Endothelial cell of umbilical vein (primary cell): Measurements from ENCODE around the gene ODAD4. TPM values are rescaled to one million over a fixed set of nuclear protein-coding genes. Genes with fewer than 3 reads are reported as not detected.
"Not testable (repeated sequence)": the region's sequence is repeated elsewhere in the genome, so short reads cannot be mapped to it uniquely, and the experiment has no call there.

ENCODE experiments used
- BruUV-seq: library from RNA; stranded (reverse); fragments of 400-500 nt; replicated peaks from 2 replicates; lab custom pipeline; 2021; lab: Mats Ljungman, UMichigan
- CTCF ChIA-PET: fragments of 300-600, 350-600 bp; sonication (Branson Sonifier 250); formaldehyde crosslinking; loops from one replicate; lab custom pipeline; 2021; ENCODE audit warnings: antibody characterized with exemption, inconsistent platforms; lab: Charles Lee
- POLR2A ChIA-PET: fragments of 300-600, 350-600 bp; sonication (Branson Sonifier 250); formaldehyde crosslinking; loops from one replicate; lab custom pipeline; 2021; ENCODE audit warnings: antibody characterized with exemption, inconsistent platforms; lab: Charles Lee
- DNase-seq: peaks from one replicate; pipeline ENCODE4 v3.0.0-alpha.2; 2011; ENCODE audit warnings: low read depth, low spot score
- FAIRE-seq: peaks from 2 replicates; lab custom pipeline; 2011; peaks lifted over from hg19 to GRCh38; lab: Jason Lieb, UNC
- H2AFZ ChIP-seq: 2 replicates; pipeline ENCODE4 v1.6.0; 2012; ENCODE audit warnings: low read depth, low read length, control low read depth, inconsistent platforms
- H3K27ac ChIP-seq: 2 replicates; pipeline ENCODE4 v1.5.1; 2011; ENCODE audit warnings: low read depth, mild to moderate bottlenecking, control low read depth, low read length, moderate library complexity; ENCODE audit not compliant: insufficient read depth
- H3K27me3 ChIP-seq, 2 experiments: 2 replicates each; pipeline versions ENCODE4 v1.6.0 to v1.6.1; 2011; ENCODE audit warnings: low read length in 2 of 2, mixed read lengths in 1 of 2; ENCODE audit not compliant: control insufficient read depth in 2 of 2, insufficient read depth in 2 of 2
- H3K36me3 ChIP-seq, 2 experiments: 2 replicates in 1 of 2; 3 replicates in 1 of 2; pipeline ENCODE4 v1.5.1; 2011; ENCODE audit warnings: low read length in 2 of 2, mild to moderate bottlenecking in 1 of 2, moderate library complexity in 1 of 2; ENCODE audit not compliant: control insufficient read depth in 2 of 2, insufficient read depth in 2 of 2; ENCODE audit errors: extremely low read depth in 1 of 2
- H3K4me1 ChIP-seq: 3 replicates; pipeline ENCODE4 v1.5.1; 2011; ENCODE audit warnings: mild to moderate bottlenecking, low read length; ENCODE audit not compliant: control insufficient read depth, insufficient read depth; ENCODE audit errors: extremely low read depth
- H3K4me2 ChIP-seq: 2 replicates; pipeline ENCODE4 v1.6.1; 2011; ENCODE audit warnings: low read length, control low read depth, mixed read lengths; ENCODE audit not compliant: insufficient read depth
- H3K4me3 ChIP-seq, 3 experiments: fragments of 200-600 bp in 1 of 3; sonication (generic), shearing (Covaris generic) in 1 of 3; replicated peaks in 1 of 3; 2 replicates each; pipeline ENCODE4 v1.5.1; 2011 to 2016; ENCODE audit warnings: control low read depth in 3 of 3, low read length in 3 of 3, mild to moderate bottlenecking in 2 of 3, inconsistent platforms in 1 of 3, low read depth in 1 of 3, moderate library complexity in 1 of 3; ENCODE audit not compliant: insufficient read depth in 1 of 3
- H3K79me2 ChIP-seq: 2 replicates; pipeline ENCODE4 v1.6.0; 2012; ENCODE audit warnings: low read length, inconsistent platforms; ENCODE audit not compliant: control insufficient read depth, insufficient read depth
- H3K9ac ChIP-seq: replicated peaks from 2 replicates; pipeline ENCODE3; 2011; ENCODE audit warnings: low read length, control low read depth; ENCODE audit not compliant: insufficient read depth; ENCODE audit errors: extremely low read depth
- H3K9me1 ChIP-seq: replicated peaks from 3 replicates; pipeline ENCODE4 v1.6.0; 2011; ENCODE audit warnings: mild to moderate bottlenecking, low read length; ENCODE audit not compliant: control insufficient read depth, insufficient read depth; ENCODE audit errors: extremely low read depth
- H3K9me3 ChIP-seq: replicated peaks from 2 replicates; pipeline ENCODE4 v1.5.1; 2012; ENCODE audit warnings: low read length, inconsistent platforms; ENCODE audit not compliant: control insufficient read depth, insufficient read depth
- H4K20me1 ChIP-seq: replicated peaks from 2 replicates; pipeline ENCODE3; 2011; ENCODE audit warnings: mild to moderate bottlenecking, low read length; ENCODE audit not compliant: control insufficient read depth, insufficient read depth; ENCODE audit errors: extremely low read depth
- EZH2 ChIP-seq: IDR thresholded peaks from 2 replicates; pipeline ENCODE4 v1.6.1; 2012; ENCODE audit warnings: borderline replicate concordance, low read depth, mild to moderate bottlenecking, moderate library complexity, low read length, inconsistent platforms; ENCODE audit not compliant: severe bottlenecking
- FOS ChIP-seq: IDR thresholded peaks from 2 replicates; pipeline ENCODE4 v1.6.1; 2011; ENCODE audit warnings: mild to moderate bottlenecking, low read length, moderate library complexity, borderline replicate concordance; ENCODE audit not compliant: insufficient read depth
- GATA2 ChIP-seq: IDR thresholded peaks from 2 replicates; pipeline ENCODE4 v1.7.0; 2011; ENCODE audit warnings: low read depth, mild to moderate bottlenecking, moderate library complexity, mixed read lengths, low read length; ENCODE audit not compliant: insufficient read length, insufficient read depth
- JUN ChIP-seq: IDR thresholded peaks from 2 replicates; pipeline ENCODE4 v1.6.1; 2011; ENCODE audit warnings: borderline replicate concordance, low read depth; ENCODE audit not compliant: insufficient read length, insufficient read depth
- MYC ChIP-seq: IDR thresholded peaks from one replicate; pipeline ENCODE4 v1.6.1; 2011; ENCODE audit warnings: mild to moderate bottlenecking, low read depth, low read length
- POLR2A ChIP-seq: IDR thresholded peaks from 2 replicates; pipeline ENCODE4 v1.6.1; 2012; ENCODE audit warnings: low read depth, mild to moderate bottlenecking, control low read depth, low read length
- POLR2AphosphoS5 ChIP-seq: IDR thresholded peaks from 2 replicates; pipeline ENCODE4 v1.6.1; 2012; ENCODE audit warnings: low read depth, mild to moderate bottlenecking, control low read depth, low read length, moderate library complexity; ENCODE audit not compliant: insufficient read depth
- dilution Hi-C: fragments of 300-500 bp; cut with MboI; formaldehyde crosslinking; loops from one replicate; pipeline ENCODE4 v1.15.0; 2019; ENCODE audit warnings: low sequenced_read_pairs; ENCODE audit not compliant: extremely low pct_ligation_motif_present
- intact Hi-C: fragments of 100-400 bp; cut with micrococcal nuclease; formaldehyde crosslinking; loops from one replicate; pipeline ENCODE4 v1.10.0; 2022
- polyA plus RNA-seq, 4 experiments: library from polyadenylated mRNA; depleted of rRNA in 3 of 4; stranded (reverse) in 3 of 4; unstranded in 1 of 4; fragments of >200 nt; gene quantifications; 2 replicates each; pipeline versions ENCODE4 v1.2.1 to v1.2.3, GENCODE V29; 2011 to 2012; ENCODE audit warnings: missing spikeins in 1 of 4
- total RNA-seq: library from RNA; stranded (reverse); gene quantifications from 2 replicates; pipeline ENCODE4 v1.2.3, GENCODE V29; 2021
- TF ChIP-seq, protein P1 (sequence below), 2 donors: IDR thresholded peaks; 1 replicate in 1 of 2; 2 replicates in 1 of 2; pipeline ENCODE4 v1.5.1; 2011; ENCODE audit warnings: low read length in 2 of 2, mild to moderate bottlenecking in 2 of 2, moderate library complexity in 2 of 2, control low read depth in 1 of 2, inconsistent platforms in 1 of 2, low read depth in 1 of 2; ENCODE audit not compliant: insufficient read depth in 1 of 2; ENCODE audit errors: extremely low read depth in 1 of 2
- TF ChIP-seq, protein P2 (sequence below): IDR thresholded peaks from 2 replicates; pipeline ENCODE4 v1.6.1; 2011; ENCODE audit not compliant: insufficient read depth, insufficient read length

ODAD4 gene
- total and polyA plus RNA-seq, 2 donors (not counting 3 experiments of a cell fraction or from before 2014, with no cell fraction given) = 0.19 to 1.0 TPM

DNA sequence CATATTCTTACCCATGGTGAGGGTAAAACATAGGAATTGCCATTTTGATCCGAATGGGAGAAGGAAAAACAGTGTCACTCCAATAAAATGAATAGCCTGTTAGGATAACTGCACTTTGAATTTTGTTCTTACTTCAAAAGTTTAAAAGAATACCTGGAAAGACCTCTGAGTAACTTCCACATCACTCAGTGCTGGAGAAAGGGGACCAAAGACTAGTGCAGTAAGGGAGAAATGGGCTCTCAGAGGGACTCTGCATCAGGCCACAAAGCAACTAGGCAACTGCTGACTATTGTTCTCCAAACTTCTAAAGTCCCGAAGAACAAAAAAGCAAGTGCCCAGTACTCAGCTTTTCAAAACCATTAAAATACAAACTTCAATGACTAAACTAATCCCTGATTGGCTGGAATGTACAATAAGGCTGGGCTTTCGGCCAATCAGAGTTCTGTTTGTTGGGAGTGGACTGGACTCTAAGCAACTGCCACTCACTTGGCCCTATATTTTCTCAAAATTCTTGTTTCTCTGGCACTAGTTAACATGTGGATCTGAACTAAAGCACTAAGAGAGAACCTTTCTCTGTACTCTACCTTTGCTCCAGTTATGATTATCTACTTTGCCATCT lies 80.6 kb downstream of the ODAD4 start:
- no peak for TF ChIP-seq JUN
- no peak for TF ChIP-seq EZH2
- TF ChIP-seq FOS = no peak
- TF ChIP-seq MYC = no peak
- TF ChIP-seq GATA2 = no peak
- no peak for TF ChIP-seq POLR2A
- TF ChIP-seq, protein P1, sequence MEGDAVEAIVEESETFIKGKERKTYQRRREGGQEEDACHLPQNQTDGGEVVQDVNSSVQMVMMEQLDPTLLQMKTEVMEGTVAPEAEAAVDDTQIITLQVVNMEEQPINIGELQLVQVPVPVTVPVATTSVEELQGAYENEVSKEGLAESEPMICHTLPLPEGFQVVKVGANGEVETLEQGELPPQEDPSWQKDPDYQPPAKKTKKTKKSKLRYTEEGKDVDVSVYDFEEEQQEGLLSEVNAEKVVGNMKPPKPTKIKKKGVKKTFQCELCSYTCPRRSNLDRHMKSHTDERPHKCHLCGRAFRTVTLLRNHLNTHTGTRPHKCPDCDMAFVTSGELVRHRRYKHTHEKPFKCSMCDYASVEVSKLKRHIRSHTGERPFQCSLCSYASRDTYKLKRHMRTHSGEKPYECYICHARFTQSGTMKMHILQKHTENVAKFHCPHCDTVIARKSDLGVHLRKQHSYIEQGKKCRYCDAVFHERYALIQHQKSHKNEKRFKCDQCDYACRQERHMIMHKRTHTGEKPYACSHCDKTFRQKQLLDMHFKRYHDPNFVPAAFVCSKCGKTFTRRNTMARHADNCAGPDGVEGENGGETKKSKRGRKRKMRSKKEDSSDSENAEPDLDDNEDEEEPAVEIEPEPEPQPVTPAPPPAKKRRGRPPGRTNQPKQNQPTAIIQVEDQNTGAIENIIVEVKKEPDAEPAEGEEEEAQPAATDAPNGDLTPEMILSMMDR (IDR thresholded peaks at IDR 0.05; ENCODE audit: extremely low read depth in 1 of 2, insufficient read depth in 1 of 2, low read depth in 1 of 2, low read length in 2 of 2) = no peak
- TF ChIP-seq, protein P2, sequence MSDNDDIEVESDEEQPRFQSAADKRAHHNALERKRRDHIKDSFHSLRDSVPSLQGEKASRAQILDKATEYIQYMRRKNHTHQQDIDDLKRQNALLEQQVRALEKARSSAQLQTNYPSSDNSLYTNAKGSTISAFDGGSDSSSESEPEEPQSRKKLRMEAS = no peak
- TF ChIP-seq POLR2AphosphoS5 = no peak
- peak; percentile 24 for FAIRE-seq
- H3K9me3 ChIP-seq = no peaks in the 10 kb centered on the region
- POLR2A ChIA-PET = no interaction called here
- H3K27ac ChIP-seq = peak overlapping the region; percentile 16
- no peaks in the 10 kb centered on the region for H3K36me3 ChIP-seq
- H3K9ac ChIP-seq = no peak overlapping the region
- peaks cover 18% of the 10 kb centered on the region for H3K4me1 ChIP-seq
- H3K9me1 ChIP-seq = no peaks in the 10 kb centered on the region
- intact Hi-C loops = no loop called here
- H4K20me1 ChIP-seq = no peaks in the 10 kb centered on the region
- CTCF ChIA-PET = interaction anchor here (1.7 to 2.1 kb wide), 2 partner anchors 9 to 14 kb away, joined by 3 to 7 read pairs; partner anchors contain the start of gene NKIRAS2
- H3K27me3 ChIP-seq = no peaks in the 10 kb centered on the region
- dilution Hi-C loops = no loop called here
- H3K4me2 ChIP-seq = peak overlapping the region; percentile 54
- DNase-seq = peak; percentile 34
- H3K4me3 ChIP-seq = no peak overlapping the region
- no TSS peak for BruUV-seq
- peaks cover 94% of the 10 kb centered on the region for H3K79me2 ChIP-seq
- H2AFZ ChIP-seq = no peak overlapping the region

DNA sequence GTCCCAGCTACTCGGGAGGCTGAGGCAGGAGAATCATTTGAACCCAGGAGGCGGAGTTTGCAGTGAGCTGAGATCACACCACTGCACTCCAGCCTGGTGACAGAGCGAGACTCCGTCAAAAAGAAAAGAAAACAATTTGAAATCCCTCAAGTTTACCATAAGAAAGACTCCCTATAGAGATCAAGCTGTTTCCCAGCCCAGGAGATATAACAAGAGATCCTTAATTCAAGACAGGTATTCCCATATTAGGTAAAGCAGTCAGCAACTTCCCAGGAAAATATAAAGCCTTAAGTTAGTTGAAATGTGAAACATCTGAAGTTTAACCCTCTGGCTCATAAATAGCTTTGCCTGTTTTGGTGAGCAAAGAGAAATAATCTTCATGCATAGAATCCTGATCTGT lies 81.9 kb downstream of the ODAD4 start:
- H3K4me2 ChIP-seq, H3K9me3 ChIP-seq, intact Hi-C loops, H3K9ac ChIP-seq, DNase-seq, H3K36me3 ChIP-seq, H3K27ac ChIP-seq, H3K27me3 ChIP-seq, dilution Hi-C loops, H2AFZ ChIP-seq, H3K4me3 ChIP-seq, H4K20me1 ChIP-seq, FAIRE-seq, BruUV-seq, H3K9me1 ChIP-seq: not testable (repeated sequence)
- Histone ChIP-seq H3K4me1 (peaks cover 20% of the 10 kb centered on the region), H3K79me2 (peaks cover 93% of the 10 kb centered on the region)
- POLR2A ChIA-PET = interaction anchor here (0.6 kb wide), 1 partner anchor 181 kb away, joined by 3 read pairs; no protein-coding TSS in a partner anchor
- CTCF ChIA-PET = interaction anchor here (0.8 to 1.7 kb wide), 2 partner anchors 13 to 53 kb away, joined by 3 read pairs; no protein-coding TSS in a partner anchor
